WTC11 (cell line): ENCODE data around the gene SMDT1.
"Not testable (repeated sequence)": the region's sequence is repeated elsewhere in the genome, so short reads cannot be mapped to it uniquely, and the experiment has no call there.

Source experiments
- ELF4 ChIP-seq: sonication (generic); formaldehyde crosslinking; IDR thresholded peaks from 2 replicates; pipeline ENCODE4 v1.8.1; 2022; ENCODE audit warnings: low read depth, mild to moderate bottlenecking, moderate library complexity, missing genetic modification reagents
- NFE2L1 ChIP-seq: sonication (generic); formaldehyde crosslinking; IDR thresholded peaks from 2 replicates; pipeline ENCODE4 v1.8.1; 2023; ENCODE audit warnings: missing genetic modification reagents
- TF ChIP-seq, protein P1 (sequence below): sonication (generic); formaldehyde crosslinking; IDR thresholded peaks from 2 replicates; pipeline ENCODE4 v1.8.1; 2022; ENCODE audit warnings: low read depth, missing genetic modification reagents, borderline replicate concordance
- TF ChIP-seq, protein P2 (sequence below): fragments of 200-600 bp; IDR thresholded peaks from 2 replicates; pipeline ENCODE4 v1.8.0; 2022; ENCODE audit warnings: antibody characterized with exemption
- TF ChIP-seq, protein P3 (sequence below): fragments of 250-450 bp; sonication (Bioruptor Pico); IDR thresholded peaks from 2 replicates; pipeline ENCODE4 v1.9.0; 2021; ENCODE audit warnings: mild to moderate bottlenecking

DNA sequence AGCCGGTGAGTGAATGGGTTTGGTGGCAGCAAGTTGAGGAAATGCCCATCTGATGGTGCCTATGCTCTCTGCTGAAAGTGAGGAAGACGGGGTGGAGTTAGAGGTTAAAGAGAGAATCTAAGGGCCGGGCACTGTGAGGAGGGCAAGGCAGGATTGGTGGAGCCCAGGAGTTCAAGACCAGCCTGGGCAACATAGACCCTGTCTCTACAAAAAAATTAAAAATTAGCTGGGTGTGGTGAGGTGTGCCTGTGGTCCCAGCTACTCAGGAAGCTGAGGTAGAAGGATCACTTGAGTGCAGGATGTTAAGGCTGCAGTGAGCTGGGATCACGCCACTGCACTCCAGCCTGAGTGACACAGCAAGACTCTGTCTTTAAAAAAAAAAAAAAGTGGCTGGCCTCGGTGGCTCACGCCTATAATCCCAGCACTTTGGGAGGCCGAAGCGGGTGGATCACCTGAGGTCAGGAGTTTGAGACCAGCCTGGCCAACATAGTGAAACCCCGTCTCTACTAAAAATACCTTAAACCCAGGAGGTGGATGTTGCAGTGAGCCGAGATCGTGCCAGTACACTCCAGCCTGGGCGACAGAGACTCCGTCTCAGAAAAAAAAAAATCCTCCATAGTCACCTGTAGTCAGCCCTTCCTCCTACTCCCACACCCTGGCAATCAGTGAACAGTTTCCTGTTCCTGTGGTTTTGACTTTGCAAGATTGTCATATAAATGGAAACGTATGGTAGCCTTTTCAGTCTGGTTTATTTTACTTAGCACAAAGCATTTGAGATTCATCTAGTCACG lies 40.9 kb downstream of the SMDT1 start:
- TF ChIP-seq, protein P1, sequence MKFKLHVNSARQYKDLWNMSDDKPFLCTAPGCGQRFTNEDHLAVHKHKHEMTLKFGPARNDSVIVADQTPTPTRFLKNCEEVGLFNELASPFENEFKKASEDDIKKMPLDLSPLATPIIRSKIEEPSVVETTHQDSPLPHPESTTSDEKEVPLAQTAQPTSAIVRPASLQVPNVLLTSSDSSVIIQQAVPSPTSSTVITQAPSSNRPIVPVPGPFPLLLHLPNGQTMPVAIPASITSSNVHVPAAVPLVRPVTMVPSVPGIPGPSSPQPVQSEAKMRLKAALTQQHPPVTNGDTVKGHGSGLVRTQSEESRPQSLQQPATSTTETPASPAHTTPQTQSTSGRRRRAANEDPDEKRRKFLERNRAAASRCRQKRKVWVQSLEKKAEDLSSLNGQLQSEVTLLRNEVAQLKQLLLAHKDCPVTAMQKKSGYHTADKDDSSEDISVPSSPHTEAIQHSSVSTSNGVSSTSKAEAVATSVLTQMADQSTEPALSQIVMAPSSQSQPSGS (CRISPR knock-in tag) = not testable (repeated sequence)
- TF ChIP-seq ELF4, NFE2L1 (CRISPR knock-in tag): not testable (repeated sequence)
- TF ChIP-seq, protein P2, sequence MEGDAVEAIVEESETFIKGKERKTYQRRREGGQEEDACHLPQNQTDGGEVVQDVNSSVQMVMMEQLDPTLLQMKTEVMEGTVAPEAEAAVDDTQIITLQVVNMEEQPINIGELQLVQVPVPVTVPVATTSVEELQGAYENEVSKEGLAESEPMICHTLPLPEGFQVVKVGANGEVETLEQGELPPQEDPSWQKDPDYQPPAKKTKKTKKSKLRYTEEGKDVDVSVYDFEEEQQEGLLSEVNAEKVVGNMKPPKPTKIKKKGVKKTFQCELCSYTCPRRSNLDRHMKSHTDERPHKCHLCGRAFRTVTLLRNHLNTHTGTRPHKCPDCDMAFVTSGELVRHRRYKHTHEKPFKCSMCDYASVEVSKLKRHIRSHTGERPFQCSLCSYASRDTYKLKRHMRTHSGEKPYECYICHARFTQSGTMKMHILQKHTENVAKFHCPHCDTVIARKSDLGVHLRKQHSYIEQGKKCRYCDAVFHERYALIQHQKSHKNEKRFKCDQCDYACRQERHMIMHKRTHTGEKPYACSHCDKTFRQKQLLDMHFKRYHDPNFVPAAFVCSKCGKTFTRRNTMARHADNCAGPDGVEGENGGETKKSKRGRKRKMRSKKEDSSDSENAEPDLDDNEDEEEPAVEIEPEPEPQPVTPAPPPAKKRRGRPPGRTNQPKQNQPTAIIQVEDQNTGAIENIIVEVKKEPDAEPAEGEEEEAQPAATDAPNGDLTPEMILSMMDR = not testable (repeated sequence)
- TF ChIP-seq, protein P3, sequence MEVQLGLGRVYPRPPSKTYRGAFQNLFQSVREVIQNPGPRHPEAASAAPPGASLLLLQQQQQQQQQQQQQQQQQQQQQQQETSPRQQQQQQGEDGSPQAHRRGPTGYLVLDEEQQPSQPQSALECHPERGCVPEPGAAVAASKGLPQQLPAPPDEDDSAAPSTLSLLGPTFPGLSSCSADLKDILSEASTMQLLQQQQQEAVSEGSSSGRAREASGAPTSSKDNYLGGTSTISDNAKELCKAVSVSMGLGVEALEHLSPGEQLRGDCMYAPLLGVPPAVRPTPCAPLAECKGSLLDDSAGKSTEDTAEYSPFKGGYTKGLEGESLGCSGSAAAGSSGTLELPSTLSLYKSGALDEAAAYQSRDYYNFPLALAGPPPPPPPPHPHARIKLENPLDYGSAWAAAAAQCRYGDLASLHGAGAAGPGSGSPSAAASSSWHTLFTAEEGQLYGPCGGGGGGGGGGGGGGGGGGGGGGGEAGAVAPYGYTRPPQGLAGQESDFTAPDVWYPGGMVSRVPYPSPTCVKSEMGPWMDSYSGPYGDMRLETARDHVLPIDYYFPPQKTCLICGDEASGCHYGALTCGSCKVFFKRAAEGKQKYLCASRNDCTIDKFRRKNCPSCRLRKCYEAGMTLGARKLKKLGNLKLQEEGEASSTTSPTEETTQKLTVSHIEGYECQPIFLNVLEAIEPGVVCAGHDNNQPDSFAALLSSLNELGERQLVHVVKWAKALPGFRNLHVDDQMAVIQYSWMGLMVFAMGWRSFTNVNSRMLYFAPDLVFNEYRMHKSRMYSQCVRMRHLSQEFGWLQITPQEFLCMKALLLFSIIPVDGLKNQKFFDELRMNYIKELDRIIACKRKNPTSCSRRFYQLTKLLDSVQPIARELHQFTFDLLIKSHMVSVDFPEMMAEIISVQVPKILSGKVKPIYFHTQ (CRISPR knock-in tag) = not testable (repeated sequence)
